ENCODE results near the gene KCTD15.

DNA sequence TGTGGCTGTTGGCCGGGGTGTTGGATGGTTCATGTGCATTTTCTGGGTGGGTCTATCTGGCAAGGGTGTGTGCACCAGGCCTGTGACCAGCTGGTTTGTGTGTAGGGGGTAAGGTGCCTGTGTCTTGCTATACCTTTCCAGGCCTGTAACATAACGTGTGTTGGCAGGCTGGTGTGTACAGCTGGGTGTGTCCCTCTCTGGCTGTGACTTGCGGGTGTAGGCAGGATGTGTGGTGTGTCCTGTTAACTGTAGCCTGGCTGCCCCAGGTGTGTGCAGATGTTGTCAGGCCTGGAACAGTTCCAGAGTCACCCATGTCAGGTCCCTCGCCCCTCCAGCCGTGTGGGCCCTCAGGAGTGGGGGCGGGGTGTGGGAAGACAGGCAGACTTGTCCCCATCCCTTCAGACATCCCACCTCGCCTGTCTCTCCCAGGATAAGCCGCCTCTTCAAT is 9.8 kb downstream of the KCTD15 start:
- TF ChIP-seq, protein P1, sequence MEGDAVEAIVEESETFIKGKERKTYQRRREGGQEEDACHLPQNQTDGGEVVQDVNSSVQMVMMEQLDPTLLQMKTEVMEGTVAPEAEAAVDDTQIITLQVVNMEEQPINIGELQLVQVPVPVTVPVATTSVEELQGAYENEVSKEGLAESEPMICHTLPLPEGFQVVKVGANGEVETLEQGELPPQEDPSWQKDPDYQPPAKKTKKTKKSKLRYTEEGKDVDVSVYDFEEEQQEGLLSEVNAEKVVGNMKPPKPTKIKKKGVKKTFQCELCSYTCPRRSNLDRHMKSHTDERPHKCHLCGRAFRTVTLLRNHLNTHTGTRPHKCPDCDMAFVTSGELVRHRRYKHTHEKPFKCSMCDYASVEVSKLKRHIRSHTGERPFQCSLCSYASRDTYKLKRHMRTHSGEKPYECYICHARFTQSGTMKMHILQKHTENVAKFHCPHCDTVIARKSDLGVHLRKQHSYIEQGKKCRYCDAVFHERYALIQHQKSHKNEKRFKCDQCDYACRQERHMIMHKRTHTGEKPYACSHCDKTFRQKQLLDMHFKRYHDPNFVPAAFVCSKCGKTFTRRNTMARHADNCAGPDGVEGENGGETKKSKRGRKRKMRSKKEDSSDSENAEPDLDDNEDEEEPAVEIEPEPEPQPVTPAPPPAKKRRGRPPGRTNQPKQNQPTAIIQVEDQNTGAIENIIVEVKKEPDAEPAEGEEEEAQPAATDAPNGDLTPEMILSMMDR (conservative IDR thresholded peaks at IDR 0.05; ENCODE audit: low read length) = no peak
- TF ChIP-seq EZH2phosphoT487 (IDR thresholded peaks at IDR 0.05; ENCODE audit: borderline replicate concordance) = no peak

Measured in Loucy (cell line).